Ovary (tissue), 9 donors: ENCODE results near the gene LIPK. TPM values are rescaled to one million over a fixed set of nuclear protein-coding genes. Genes with fewer than 3 reads are reported as not detected.

ENCODE experiments used
- DNase-seq, 5 donors: peaks; one replicate each; pipeline ENCODE4 v3.0.0-alpha.2; 2019 to 2020
- H3K27ac ChIP-seq, 2 donors: fragments of 200-600 bp; one replicate each; pipeline versions ENCODE4 v1.5.1 to v1.8.0; 2019 to 2022
- H3K27me3 ChIP-seq: fragments of 200-600 bp; one replicate; pipeline ENCODE4 v1.8.0; 2022
- H3K36me3 ChIP-seq: fragments of 200-600 bp; sonication (generic); one replicate; pipeline ENCODE4 v1.5.1; 2019
- H3K4me1 ChIP-seq: one replicate; pipeline ENCODE4 v1.8.1; 2013; ENCODE audit warnings: mild to moderate bottlenecking, moderate library complexity; ENCODE audit not compliant: insufficient read depth
- H3K4me3 ChIP-seq: fragments of 200-600 bp; sonication (generic); one replicate; pipeline ENCODE4 v1.5.1; 2017
- H3K9me3 ChIP-seq, 2 donors: fragments of 200-600 bp in 1 of 2; sonication (generic) in 1 of 2; one replicate each; pipeline versions ENCODE4 v1.5.1 to v1.8.1; 2013 to 2019; ENCODE audit warnings: mild to moderate bottlenecking in 1 of 2, moderate library complexity in 1 of 2
- EP300 ChIP-seq: sonication (generic); formaldehyde crosslinking; IDR thresholded peaks from one replicate; pipeline ENCODE4 v1.6.1; 2017; ENCODE audit warnings: antibody characterized with exemption
- POLR2A ChIP-seq: fragments of 450-650 bp; IDR thresholded peaks from one replicate; pipeline ENCODE4 v1.6.1; 2017; ENCODE audit warnings: antibody characterized with exemption, mild to moderate bottlenecking, moderate library complexity
- WGBS, 3 donors: extraction: QIAGEN DNeasy Blood & Tissue Kit in 1 of 3; methylation state at CpG; one replicate each; pipeline versions ENCODE4 v1.1.5 to v1.1.7; 2013 to 2017; 5-methylcytosine and 5-hydroxymethylcytosine counted together
- intact Hi-C, 4 donors: fragments of 100-400 bp; cut with DNase I; formaldehyde crosslinking; loops; one replicate each; pipeline versions ENCODE4 v1.11.0 to v1.15.1; 2022 to 2023
- polyA plus RNA-seq, 2 donors: library from polyadenylated mRNA; stranded (reverse); fragments of 200-250 nt in 1 of 2; fragments of 350-450 nt in 1 of 2; fragmentation: Illumina TruSeq in 1 of 2; extraction: RNeasy Lipid Tissue Mini Kit (QIAGEN cat#74804) in 1 of 2; gene quantifications; one replicate each; pipeline ENCODE4 v1.2.3, GENCODE V29; 2013 to 2014
- total RNA-seq, 7 donors: library from RNA; depleted of rRNA in 2 of 7; stranded (reverse); fragments of >200 nt in 2 of 7; fragmentation: NEBNext Ultra II Directional in 3 of 7; extraction: Animal tissue kit (Norgen Biotek cat#: 25700) in 3 of 7; gene quantifications; one replicate each; pipeline versions ENCODE4 v1.1.0 to v1.2.4, GENCODE V29; 2016 to 2023
- TF ChIP-seq, protein P1 (sequence below), 3 donors: fragments of 450-650 bp in 2 of 3; fragments of 200-600 bp in 1 of 3; IDR thresholded peaks; one replicate each; pipeline versions ENCODE4 v1.5.1 to v1.8.0; 2016 to 2022; ENCODE audit warnings: antibody characterized with exemption in 3 of 3, mild to moderate bottlenecking in 1 of 3
- donor health status: DM: no; HTN: no; CAD: no; lungs with moderate emphysema.
- donor health status: DM: no; HTN: no; CAD: no.
- donor health status: Bipolar disorder and iron deficiency.
- donor health status: DM: yes; HTN: yes; CAD: no.
- donor health status: DM: no; HTN: no; CAD: no.
- donor health status: DM: yes; HTN: yes; CAD: no.

The LIPK gene
- total and polyA plus RNA-seq, 9 donors = not detected

- H3K27ac ChIP-seq = no peak overlapping the region
- H3K27me3 ChIP-seq = no peaks in the 10 kb centered on the region
- intact Hi-C loops = no loop called here
- H3K4me1 ChIP-seq = no peaks in the 10 kb centered on the region
- no peak overlapping the region for H3K4me3 ChIP-seq
- TF ChIP-seq, protein P1, sequence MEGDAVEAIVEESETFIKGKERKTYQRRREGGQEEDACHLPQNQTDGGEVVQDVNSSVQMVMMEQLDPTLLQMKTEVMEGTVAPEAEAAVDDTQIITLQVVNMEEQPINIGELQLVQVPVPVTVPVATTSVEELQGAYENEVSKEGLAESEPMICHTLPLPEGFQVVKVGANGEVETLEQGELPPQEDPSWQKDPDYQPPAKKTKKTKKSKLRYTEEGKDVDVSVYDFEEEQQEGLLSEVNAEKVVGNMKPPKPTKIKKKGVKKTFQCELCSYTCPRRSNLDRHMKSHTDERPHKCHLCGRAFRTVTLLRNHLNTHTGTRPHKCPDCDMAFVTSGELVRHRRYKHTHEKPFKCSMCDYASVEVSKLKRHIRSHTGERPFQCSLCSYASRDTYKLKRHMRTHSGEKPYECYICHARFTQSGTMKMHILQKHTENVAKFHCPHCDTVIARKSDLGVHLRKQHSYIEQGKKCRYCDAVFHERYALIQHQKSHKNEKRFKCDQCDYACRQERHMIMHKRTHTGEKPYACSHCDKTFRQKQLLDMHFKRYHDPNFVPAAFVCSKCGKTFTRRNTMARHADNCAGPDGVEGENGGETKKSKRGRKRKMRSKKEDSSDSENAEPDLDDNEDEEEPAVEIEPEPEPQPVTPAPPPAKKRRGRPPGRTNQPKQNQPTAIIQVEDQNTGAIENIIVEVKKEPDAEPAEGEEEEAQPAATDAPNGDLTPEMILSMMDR (IDR thresholded peaks at IDR 0.05) = no peak
- TF ChIP-seq EP300 = no peak
- TF ChIP-seq POLR2A = no peak
- no peak for DNase-seq
- no peaks in the 10 kb centered on the region for H3K36me3 ChIP-seq
- WGBS, 3 donors = 92 to 94% (median 92%) methylated on average over 4 of the region's 4 CpGs
- no peaks in the 10 kb centered on the region for H3K9me3 ChIP-seq
Observed at GRCh38 chr10:88792661-88793060, 86.6 kb downstream of the LIPK start.

DNA sequence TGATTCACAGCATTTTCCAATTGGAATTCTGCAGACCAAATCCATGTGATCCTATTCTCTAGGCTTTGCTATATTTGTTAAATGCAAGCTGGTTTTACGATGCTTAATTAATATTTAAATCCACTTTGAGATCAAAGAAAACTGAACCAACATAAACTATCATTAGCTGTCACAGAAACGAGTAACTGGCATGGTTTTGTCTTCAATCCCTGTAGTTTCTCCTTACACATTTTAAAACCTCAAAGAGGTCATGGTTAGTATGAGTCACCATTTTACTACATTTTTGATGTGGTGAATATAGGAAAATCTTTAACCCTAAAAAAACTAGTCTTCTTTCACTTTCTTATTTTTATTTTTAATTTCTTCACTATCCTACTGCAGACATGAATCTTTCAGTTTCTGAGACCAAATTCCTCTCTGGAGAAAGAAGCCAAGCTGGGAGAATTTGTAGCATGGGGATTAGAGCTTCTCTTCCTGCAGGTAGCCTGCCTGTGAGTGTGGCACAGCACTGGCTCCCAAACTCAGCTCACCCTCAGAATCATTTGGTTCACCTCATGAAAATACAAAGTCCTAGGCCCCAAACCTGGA, 87.8 kb downstream of the LIPK start:
- no peaks in the 10 kb centered on the region for H3K9me3 ChIP-seq
- H3K4me3 ChIP-seq = no peak overlapping the region
- no peak overlapping the region for H3K27ac ChIP-seq
- 47 to 54% (median 52%) methylated on average over 2 of the region's 2 CpGs for WGBS, 3 donors
- TF ChIP-seq POLR2A (no peak), EP300 (no peak)
- TF ChIP-seq, protein P1 (IDR thresholded peaks at IDR 0.05) = no peak
- H3K27me3 ChIP-seq = no peaks in the 10 kb centered on the region
- intact Hi-C loops = no loop called here
- no peaks in the 10 kb centered on the region for H3K36me3 ChIP-seq
- no peak for DNase-seq
- H3K4me1 ChIP-seq = no peaks in the 10 kb centered on the region

GRCh38 chr10:88794731-88795130, 88.7 kb downstream of the LIPK start:
- Histone ChIP-seq H3K4me3 (no peak overlapping the region), H3K9me3 (no peaks in the 10 kb centered on the region), H3K36me3 (no peaks in the 10 kb centered on the region), H3K4me1 (no peaks in the 10 kb centered on the region), H3K27ac (no peak overlapping the region), H3K27me3 (no peaks in the 10 kb centered on the region)
- TF ChIP-seq, protein P1 (IDR thresholded peaks at IDR 0.05) = no peak
- TF ChIP-seq EP300 = no peak
- TF ChIP-seq POLR2A = no peak
- intact Hi-C loops = no loop called here
- 73 to 84% (median 83%) methylated on average over 1 of the region's 1 CpG for WGBS, 3 donors
- no peak for DNase-seq

- 90 to 94% (median 94%) methylated on average over 2 of the region's 2 CpGs for WGBS, 3 donors
- Histone ChIP-seq H3K9me3 (no peaks in the 10 kb centered on the region), H3K36me3 (no peaks in the 10 kb centered on the region), H3K4me1 (no peaks in the 10 kb centered on the region), H3K27me3 (no peaks in the 10 kb centered on the region), H3K4me3 (no peak overlapping the region), H3K27ac (no peak overlapping the region)
- intact Hi-C loops = no loop called here
- DNase-seq = no peak
- TF ChIP-seq EP300 (no peak), POLR2A (no peak)
- TF ChIP-seq, protein P1 (IDR thresholded peaks at IDR 0.05) = no peak
Observed at GRCh38 chr10:88800152-88801125, 94.4 kb downstream of the LIPK start.

Other genes with a start within 250 kb of the LIPK start
- 10 to 100 TPM in 6 of 7 donors, 1 to 10 TPM in 1; 9.3 to 21.9 (median 15.8) TPM for gene RNLS, start 122.9 kb upstream of the LIPK start, total RNA-seq
- gene RNLS, start 122.9 kb upstream of the LIPK start, polyA plus RNA-seq = 10 to 100 TPM in 1 of 2 donors, 1 to 10 TPM in 1; 7.5 to 11.7 TPM
- gene LIPJ, start 119.5 kb upstream of the LIPK start, total RNA-seq = under 1 TPM; 0.08 to 0.25 (median 0.20) TPM
- gene LIPJ, start 119.5 kb upstream of the LIPK start, polyA plus RNA-seq = not detected
- gene LIPF, start 41.8 kb upstream of the LIPK start, total RNA-seq = not detected
- under 1 TPM in 1 of 2 donors, not detected in 1; 0.75 TPM for gene LIPF, start 41.8 kb upstream of the LIPK start, polyA plus RNA-seq
- not detected for gene LIPN, start 53.8 kb downstream of the LIPK start, total RNA-seq
- gene LIPN, start 53.8 kb downstream of the LIPK start, polyA plus RNA-seq = not detected
- gene LIPM, start 96.5 kb downstream of the LIPK start, total RNA-seq = not detected
- gene LIPM, start 96.5 kb downstream of the LIPK start, polyA plus RNA-seq = not detected
- under 1 TPM in 1 of 7 donors, not detected in 6; 0.42 TPM for gene ANKRD22, start 145.6 kb downstream of the LIPK start, total RNA-seq
- under 1 TPM in 1 of 2 donors, not detected in 1; 0.63 TPM for gene ANKRD22, start 145.6 kb downstream of the LIPK start, polyA plus RNA-seq
- gene STAMBPL1, start 174.0 kb downstream of the LIPK start, total RNA-seq = 10 to 100 TPM; 12.8 to 39.6 (median 16.9) TPM
- 10 to 100 TPM in 1 of 2 donors, 1 to 10 TPM in 1; 7.9 to 12.8 TPM for gene STAMBPL1, start 174.0 kb downstream of the LIPK start, polyA plus RNA-seq
- gene ACTA2, start 246.5 kb downstream of the LIPK start, total RNA-seq = 1,000 to 10,000 TPM in 2 of 7 donors, 100 to 1,000 TPM in 5; 154 to 1,797 (median 461) TPM
- 1,000 to 10,000 TPM in 1 of 2 donors, 100 to 1,000 TPM in 1; 777 to 5,219 TPM for gene ACTA2, start 246.5 kb downstream of the LIPK start, polyA plus RNA-seq